GM12873 (cell line): Measurements from ENCODE around the gene TNFRSF19.

Source experiments
- CTCF ChIP-seq: IDR thresholded peaks from 2 replicates; pipeline ENCODE4 v1.5.1; 2012; ENCODE audit warnings: low read depth, mild to moderate bottlenecking, moderate library complexity, low read length, control low read depth; ENCODE audit not compliant: insufficient read depth; ENCODE audit errors: missing control alignments

TNFRSF19 gene

GRCh38 chr13:23684647-23685046, 114.4 kb downstream of the TNFRSF19 start:
- no peak for TF ChIP-seq CTCF

GRCh38 chr13:23685416-23685815, 115.2 kb downstream of the TNFRSF19 start:
- no peak for TF ChIP-seq CTCF

GRCh38 chr13:23686948-23687347, 116.7 kb downstream of the TNFRSF19 start:
- no peak for TF ChIP-seq CTCF

GRCh38 chr13:23687614-23688013, 117.4 kb downstream of the TNFRSF19 start:
- no peak for TF ChIP-seq CTCF

GRCh38 chr13:23688336-23688735, 118.1 kb downstream of the TNFRSF19 start:
- TF ChIP-seq CTCF: no peak

- no peak for TF ChIP-seq CTCF
These were observed 120.5 kb downstream of the TNFRSF19 start for GRCh38 chr13:23690668-23691067.

GRCh38 chr13:23692816-23693215, 122.6 kb downstream of the TNFRSF19 start:
- no peak for TF ChIP-seq CTCF
